Measurements from ENCODE around the gene FAM20C. TPM values are rescaled to one million over a fixed set of nuclear protein-coding genes. Genes with fewer than 3 reads are reported as not detected.

FAM20C gene
- total and polyA plus RNA-seq, 2 of the 8 experiments (the other 6 are each of a cell fraction or from before 2014, with no cell fraction given): 9.5 to 34.8 TPM

DNA sequence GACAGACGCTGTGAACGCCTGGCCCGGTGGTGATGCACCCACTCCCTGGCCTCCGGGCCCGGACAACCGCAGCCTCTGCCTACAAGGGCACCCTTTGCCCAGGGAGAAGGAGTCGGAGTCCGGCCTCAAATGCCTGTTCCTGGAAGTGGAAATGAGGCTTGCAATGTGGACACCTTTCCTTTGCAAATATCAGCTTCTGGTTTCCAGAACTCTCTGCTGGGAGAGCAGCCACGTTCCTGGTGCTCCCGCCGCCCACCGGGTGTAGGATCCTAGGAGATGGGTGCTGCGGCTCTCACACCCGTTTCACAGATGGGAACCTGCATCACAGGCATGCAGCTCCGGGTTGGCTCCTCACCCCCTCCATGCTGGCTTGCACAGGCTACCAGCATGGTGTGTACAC lies 100.5 kb downstream of the FAM20C start (continued):
- TF ChIP-seq, protein P1, sequence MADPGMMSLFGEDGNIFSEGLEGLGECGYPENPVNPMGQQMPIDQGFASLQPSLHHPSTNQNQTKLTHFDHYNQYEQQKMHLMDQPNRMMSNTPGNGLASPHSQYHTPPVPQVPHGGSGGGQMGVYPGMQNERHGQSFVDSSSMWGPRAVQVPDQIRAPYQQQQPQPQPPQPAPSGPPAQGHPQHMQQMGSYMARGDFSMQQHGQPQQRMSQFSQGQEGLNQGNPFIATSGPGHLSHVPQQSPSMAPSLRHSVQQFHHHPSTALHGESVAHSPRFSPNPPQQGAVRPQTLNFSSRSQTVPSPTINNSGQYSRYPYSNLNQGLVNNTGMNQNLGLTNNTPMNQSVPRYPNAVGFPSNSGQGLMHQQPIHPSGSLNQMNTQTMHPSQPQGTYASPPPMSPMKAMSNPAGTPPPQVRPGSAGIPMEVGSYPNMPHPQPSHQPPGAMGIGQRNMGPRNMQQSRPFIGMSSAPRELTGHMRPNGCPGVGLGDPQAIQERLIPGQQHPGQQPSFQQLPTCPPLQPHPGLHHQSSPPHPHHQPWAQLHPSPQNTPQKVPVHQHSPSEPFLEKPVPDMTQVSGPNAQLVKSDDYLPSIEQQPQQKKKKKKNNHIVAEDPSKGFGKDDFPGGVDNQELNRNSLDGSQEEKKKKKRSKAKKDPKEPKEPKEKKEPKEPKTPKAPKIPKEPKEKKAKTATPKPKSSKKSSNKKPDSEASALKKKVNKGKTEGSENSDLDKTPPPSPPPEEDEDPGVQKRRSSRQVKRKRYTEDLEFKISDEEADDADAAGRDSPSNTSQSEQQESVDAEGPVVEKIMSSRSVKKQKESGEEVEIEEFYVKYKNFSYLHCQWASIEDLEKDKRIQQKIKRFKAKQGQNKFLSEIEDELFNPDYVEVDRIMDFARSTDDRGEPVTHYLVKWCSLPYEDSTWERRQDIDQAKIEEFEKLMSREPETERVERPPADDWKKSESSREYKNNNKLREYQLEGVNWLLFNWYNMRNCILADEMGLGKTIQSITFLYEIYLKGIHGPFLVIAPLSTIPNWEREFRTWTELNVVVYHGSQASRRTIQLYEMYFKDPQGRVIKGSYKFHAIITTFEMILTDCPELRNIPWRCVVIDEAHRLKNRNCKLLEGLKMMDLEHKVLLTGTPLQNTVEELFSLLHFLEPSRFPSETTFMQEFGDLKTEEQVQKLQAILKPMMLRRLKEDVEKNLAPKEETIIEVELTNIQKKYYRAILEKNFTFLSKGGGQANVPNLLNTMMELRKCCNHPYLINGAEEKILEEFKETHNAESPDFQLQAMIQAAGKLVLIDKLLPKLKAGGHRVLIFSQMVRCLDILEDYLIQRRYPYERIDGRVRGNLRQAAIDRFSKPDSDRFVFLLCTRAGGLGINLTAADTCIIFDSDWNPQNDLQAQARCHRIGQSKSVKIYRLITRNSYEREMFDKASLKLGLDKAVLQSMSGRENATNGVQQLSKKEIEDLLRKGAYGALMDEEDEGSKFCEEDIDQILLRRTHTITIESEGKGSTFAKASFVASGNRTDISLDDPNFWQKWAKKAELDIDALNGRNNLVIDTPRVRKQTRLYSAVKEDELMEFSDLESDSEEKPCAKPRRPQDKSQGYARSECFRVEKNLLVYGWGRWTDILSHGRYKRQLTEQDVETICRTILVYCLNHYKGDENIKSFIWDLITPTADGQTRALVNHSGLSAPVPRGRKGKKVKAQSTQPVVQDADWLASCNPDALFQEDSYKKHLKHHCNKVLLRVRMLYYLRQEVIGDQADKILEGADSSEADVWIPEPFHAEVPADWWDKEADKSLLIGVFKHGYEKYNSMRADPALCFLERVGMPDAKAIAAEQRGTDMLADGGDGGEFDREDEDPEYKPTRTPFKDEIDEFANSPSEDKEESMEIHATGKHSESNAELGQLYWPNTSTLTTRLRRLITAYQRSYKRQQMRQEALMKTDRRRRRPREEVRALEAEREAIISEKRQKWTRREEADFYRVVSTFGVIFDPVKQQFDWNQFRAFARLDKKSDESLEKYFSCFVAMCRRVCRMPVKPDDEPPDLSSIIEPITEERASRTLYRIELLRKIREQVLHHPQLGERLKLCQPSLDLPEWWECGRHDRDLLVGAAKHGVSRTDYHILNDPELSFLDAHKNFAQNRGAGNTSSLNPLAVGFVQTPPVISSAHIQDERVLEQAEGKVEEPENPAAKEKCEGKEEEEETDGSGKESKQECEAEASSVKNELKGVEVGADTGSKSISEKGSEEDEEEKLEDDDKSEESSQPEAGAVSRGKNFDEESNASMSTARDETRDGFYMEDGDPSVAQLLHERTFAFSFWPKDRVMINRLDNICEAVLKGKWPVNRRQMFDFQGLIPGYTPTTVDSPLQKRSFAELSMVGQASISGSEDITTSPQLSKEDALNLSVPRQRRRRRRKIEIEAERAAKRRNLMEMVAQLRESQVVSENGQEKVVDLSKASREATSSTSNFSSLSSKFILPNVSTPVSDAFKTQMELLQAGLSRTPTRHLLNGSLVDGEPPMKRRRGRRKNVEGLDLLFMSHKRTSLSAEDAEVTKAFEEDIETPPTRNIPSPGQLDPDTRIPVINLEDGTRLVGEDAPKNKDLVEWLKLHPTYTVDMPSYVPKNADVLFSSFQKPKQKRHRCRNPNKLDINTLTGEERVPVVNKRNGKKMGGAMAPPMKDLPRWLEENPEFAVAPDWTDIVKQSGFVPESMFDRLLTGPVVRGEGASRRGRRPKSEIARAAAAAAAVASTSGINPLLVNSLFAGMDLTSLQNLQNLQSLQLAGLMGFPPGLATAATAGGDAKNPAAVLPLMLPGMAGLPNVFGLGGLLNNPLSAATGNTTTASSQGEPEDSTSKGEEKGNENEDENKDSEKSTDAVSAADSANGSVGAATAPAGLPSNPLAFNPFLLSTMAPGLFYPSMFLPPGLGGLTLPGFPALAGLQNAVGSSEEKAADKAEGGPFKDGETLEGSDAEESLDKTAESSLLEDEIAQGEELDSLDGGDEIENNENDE (IDR thresholded peaks at IDR 0.05; ENCODE audit: insufficient replicate concordance, low read length): no peak
- TF ChIP-seq JUND (IDR thresholded peaks at IDR 0.05; ENCODE audit: low read length) (no peak), SIX5 (IDR thresholded peaks at IDR 0.05; ENCODE audit: low read depth, low read length) (no peak), GTF2F1 (IDR thresholded peaks at IDR 0.05; ENCODE audit: borderline replicate concordance, low read depth, low read length) (no peak), TAF7 (optimal IDR thresholded peaks at IDR 0.05; ENCODE audit: borderline replicate concordance, low read depth, low read length) (no peak), SRF (IDR thresholded peaks at IDR 0.05; ENCODE audit: low read depth, low read length) (no peak), CTBP2 (IDR thresholded peaks at IDR 0.05; ENCODE audit: borderline replicate concordance, insufficient read depth, insufficient read length, low read length) (no peak), NANOG (IDR thresholded peaks at IDR 0.05; ENCODE audit: insufficient read depth, low read depth, low read length, poor library complexity, severe bottlenecking) (no peak)
